OCI-M2 (cell line): ENCODE data around the gene QSOX2.

Source experiments
- DNase-seq: peaks from one replicate; lab custom pipeline; 2025; ENCODE audit not compliant: unreplicated experiment; lab: John Stamatoyannopoulos, UW

QSOX2 gene

GRCh38 chr9:136252281-136252680 lies 6.7 kb upstream of the QSOX2 start:
- no peak for DNase-seq

- DNase-seq = no peak
These were observed 5.9 kb upstream of the QSOX2 start for GRCh38 chr9:136251264-136252115.

- no peak for DNase-seq
These were observed 5.1 kb upstream of the QSOX2 start for GRCh38 chr9:136250676-136251075.

- DNase-seq = no peak
These were observed 4.4 kb upstream of the QSOX2 start for GRCh38 chr9:136249877-136250559.

GRCh38 chr9:136248951-136249876 lies 3.6 kb upstream of the QSOX2 start:
- DNase-seq = no peak

- no peak for DNase-seq
These were observed 2.5 kb upstream of the QSOX2 start for GRCh38 chr9:136247947-136248637.

- DNase-seq = no peak
These were observed 1.9 kb upstream of the QSOX2 start for GRCh38 chr9:136247551-136247916.

GRCh38 chr9:136246849-136247550 lies 1.4 kb upstream of the QSOX2 start:
- no peak for DNase-seq

- no peak for DNase-seq
These were observed 718 bp downstream of the QSOX2 start for GRCh38 chr9:136244969-136245218.

- no peak for DNase-seq
These were observed 1.3 kb downstream of the QSOX2 start for GRCh38 chr9:136244122-136244968.

- no peak for DNase-seq
These were observed 2.0 kb downstream of the QSOX2 start for GRCh38 chr9:136243631-136244030.

- DNase-seq = no peak
These were observed 2.6 kb downstream of the QSOX2 start for GRCh38 chr9:136242918-136243525.

GRCh38 chr9:136242248-136242647 lies 3.4 kb downstream of the QSOX2 start:
- DNase-seq = no peak

GRCh38 chr9:136241542-136241941 lies 4.1 kb downstream of the QSOX2 start:
- no peak for DNase-seq

- no peak for DNase-seq
These were observed 4.7 kb downstream of the QSOX2 start for GRCh38 chr9:136240941-136241340.

- DNase-seq = no peak
These were observed 5.7 kb downstream of the QSOX2 start for GRCh38 chr9:136239983-136240330.

- DNase-seq = no peak
These were observed 6.3 kb downstream of the QSOX2 start for GRCh38 chr9:136239135-136239982.

- DNase-seq = no peak
These were observed 7.3 kb downstream of the QSOX2 start for GRCh38 chr9:136238342-136238732.
